Measurements from ENCODE around the gene JAK1. TPM values are rescaled to one million over a fixed set of nuclear protein-coding genes. Genes with fewer than 3 reads are reported as not detected.

JAK1 gene
- 202 and 244 TPM in 2 replicates for total RNA-seq

GRCh38 chr1:64966158-64966971 lies at the start of gene JAK1:
TSS of gene JAK1 (minus strand) at chr1:64966549. CDS start at chr1:64886264, 80,285 bp downstream.

Small RNAs within 50 kb of the gene (small RNA-seq; reads per million reads assigned to genes)
- not detected for gene AL606517.2

Other genes starting within 250 kb of the JAK1 start
- 11.2 and 16.6 TPM in 2 replicates for gene RAVER2, start 221.5 kb downstream of the JAK1 start, total RNA-seq
- gene AK4, start 181.7 kb upstream of the JAK1 start, total RNA-seq: 14.3 and 22.4 TPM in 2 replicates

Data from hair follicle dermal papilla cell (primary cell).